ENCODE measurements around the gene PMEL. TPM values are rescaled to one million over a fixed set of nuclear protein-coding genes. Genes with fewer than 3 reads are reported as not detected.

PMEL gene
- total RNA-seq, 4 donors from 2014 or later = 0.73 to 2.0 TPM; not detected in 2

Other genes with a start within 250 kb of the PMEL start
- gene BLOC1S1, start 250.0 kb downstream of the PMEL start, total RNA-seq = 100 to 1,000 TPM; 255 to 434 (median 300) TPM
- 10 to 100 TPM in 1 of 4 donors, 1 to 10 TPM in 3; 3.8 to 10.3 (median 7.5) TPM for gene RDH5, start 245.6 kb downstream of the PMEL start, total RNA-seq
- 1,000 to 10,000 TPM in 1 of 4 donors, 100 to 1,000 TPM in 3; 423 to 1,107 (median 634) TPM for gene CD63, start 237.0 kb downstream of the PMEL start, total RNA-seq
- 1 to 10 TPM in 2 of 4 donors, under 1 TPM in 2; 0.17 to 4.4 (median 1.1) TPM for gene GDF11, start 222.9 kb downstream of the PMEL start, total RNA-seq
- 10 to 100 TPM; 46.5 to 66.2 (median 62.8) TPM for gene SARNP, start 148.3 kb downstream of the PMEL start, total RNA-seq
- 10 to 100 TPM in 3 of 4 donors, 1 to 10 TPM in 1; 6.6 to 23.1 (median 12.1) TPM for gene ORMDL2, start 148.0 kb downstream of the PMEL start, total RNA-seq
- 10 to 100 TPM; 11.9 to 21.7 (median 19.8) TPM for gene DNAJC14, start 136.5 kb downstream of the PMEL start, total RNA-seq
- gene MMP19, start 123.1 kb downstream of the PMEL start, total RNA-seq = 1 to 10 TPM in 2 of 4 donors, under 1 TPM in 2; 0.44 to 3.1 (median 1.8) TPM
- gene PYM1, start 38.1 kb downstream of the PMEL start, total RNA-seq = 10 to 100 TPM; 12.8 to 24.5 (median 15.9) TPM
- gene DGKA, start 34.9 kb downstream of the PMEL start, total RNA-seq = 1 to 10 TPM; 1.9 to 5.0 (median 2.6) TPM
- 10 to 100 TPM in 1 of 4 donors, 1 to 10 TPM in 3; 6.4 to 11.7 (median 8.1) TPM for gene CDK2, start 788 bp upstream of the PMEL start, total RNA-seq
- gene RAB5B, start 8.0 kb upstream of the PMEL start, total RNA-seq = 10 to 100 TPM; 75.5 to 84.9 (median 81.8) TPM
- gene SUOX, start 31.2 kb upstream of the PMEL start, total RNA-seq = 10 to 100 TPM; 10.1 to 28.1 (median 18.9) TPM
- 1 to 10 TPM; 4.0 to 6.3 (median 5.6) TPM for gene IKZF4, start 55.0 kb upstream of the PMEL start, total RNA-seq
- 1,000 to 10,000 TPM in 2 of 4 donors, 100 to 1,000 TPM in 2; 618 to 1,648 (median 1,209) TPM for gene RPS26, start 75.9 kb upstream of the PMEL start, total RNA-seq
- 1 to 10 TPM in 3 of 4 donors, under 1 TPM in 1; 0.15 to 2.1 (median 1.1) TPM for gene ERBB3, start 114.1 kb upstream of the PMEL start, total RNA-seq
- gene PA2G4, start 138.5 kb upstream of the PMEL start, total RNA-seq = 100 to 1,000 TPM; 109 to 204 (median 127) TPM
- 1,000 to 10,000 TPM; 1,323 to 2,217 (median 1,977) TPM for gene RPL41, start 150.6 kb upstream of the PMEL start, total RNA-seq
- 1 to 10 TPM; 3.1 to 9.1 (median 3.7) TPM for gene ZC3H10, start 152.2 kb upstream of the PMEL start, total RNA-seq
- gene ESYT1, start 162.2 kb upstream of the PMEL start, total RNA-seq = 10 to 100 TPM; 45.9 to 77.7 (median 62.1) TPM
- 100 to 1,000 TPM; 159 to 334 (median 198) TPM for gene MYL6B, start 186.5 kb upstream of the PMEL start, total RNA-seq
- gene MYL6, start 192.3 kb upstream of the PMEL start, total RNA-seq = 100 to 1,000 TPM; 159 to 324 (median 202) TPM
- 10 to 100 TPM; 34.1 to 56.9 (median 49.4) TPM for gene SMARCC2, start 223.4 kb upstream of the PMEL start, total RNA-seq

All from gastrocnemius medialis (tissue), 4 donors.